Measurements from ENCODE around the gene MPDZ. TPM values are rescaled to one million over a fixed set of nuclear protein-coding genes. Genes with fewer than 3 reads are reported as not detected.

MPDZ gene
- total and polyA plus RNA-seq, 4 donors, result 9.5 to 62.7 (median 16.2) TPM

- 89 to 93% methylated on average over 2 of the region's 2 CpGs for WGBS, 2 donors
These were observed 104.4 kb downstream of the MPDZ start for GRCh38 chr9:13174906-13175639.

GRCh38 chr9:13173553-13173952, 105.9 kb downstream of the MPDZ start:
- TF ChIP-seq CTCF (IDR thresholded peaks at IDR 0.05; ENCODE audit: control extremely low read depth, extremely low read depth), result no peak
- ATAC-seq (ENCODE audit: insufficient read depth, low FRiP score) (no peak), DNase-seq (no peak)
- WGBS, 2 donors, result 95 to 97% methylated on average over 4 of the region's 4 CpGs
- Histone ChIP-seq H3K27me3 (ENCODE audit: control insufficient read depth in 3 of 3, insufficient read depth in 3 of 3, low read length in 2 of 3) (no peaks in the 10 kb centered on the region), H3K9me3 (ENCODE audit: control insufficient read depth in 4 of 4, insufficient read depth in 3 of 4, low read length in 3 of 4) (no peaks in the 10 kb centered on the region), H3K4me1 (ENCODE audit: control insufficient read depth in 5 of 5, insufficient read depth in 5 of 5, low read length in 5 of 5) (peaks cover 0 to 4% (median 0%) of the 10 kb centered on the region in 5 donors), H3K27ac (ENCODE audit: low read depth in 1 of 2, low read length in 1 of 2) (no peak overlapping the region), H3K4me3 (no peak overlapping the region), H3K9ac (ENCODE audit: insufficient read depth in 1 of 2, low read length in 2 of 2) (no peak overlapping the region), H3K36me3 (ENCODE audit: control insufficient read depth in 4 of 4, insufficient read depth in 4 of 4, low read length in 4 of 4) (peaks cover 4 to 18% (median 14%) of the 10 kb centered on the region in 4 donors)

More at GRCh38 chr9:13174906-13175639, 104.4 kb downstream of the MPDZ start:
- ATAC-seq (ENCODE audit: insufficient read depth, low FRiP score) (no peak), DNase-seq (no peak)
- no peak for TF ChIP-seq CTCF (IDR thresholded peaks at IDR 0.05; ENCODE audit: control extremely low read depth, extremely low read depth)
- no peaks in the 10 kb centered on the region for H3K27me3 ChIP-seq (ENCODE audit: control insufficient read depth in 3 of 3, insufficient read depth in 3 of 3, low read length in 2 of 3)
- no peak overlapping the region for H3K27ac ChIP-seq (ENCODE audit: low read depth in 1 of 2, low read length in 1 of 2)
- no peaks in the 10 kb centered on the region for H3K9me3 ChIP-seq (ENCODE audit: control insufficient read depth in 4 of 4, insufficient read depth in 3 of 4, low read length in 3 of 4)
- H3K9ac ChIP-seq (ENCODE audit: insufficient read depth in 1 of 2, low read length in 2 of 2), result no peak overlapping the region
- no peak overlapping the region for H3K4me3 ChIP-seq
- peaks cover 4 to 18% (median 14%) of the 10 kb centered on the region in 4 donors for H3K36me3 ChIP-seq (ENCODE audit: control insufficient read depth in 4 of 4, insufficient read depth in 4 of 4, low read length in 4 of 4)
- peaks cover 0 to 3% (median 0%) of the 10 kb centered on the region in 5 donors for H3K4me1 ChIP-seq (ENCODE audit: control insufficient read depth in 5 of 5, insufficient read depth in 5 of 5, low read length in 5 of 5)

- Histone ChIP-seq H3K27ac (ENCODE audit: low read depth in 1 of 2, low read length in 1 of 2) (no peak overlapping the region), H3K27me3 (ENCODE audit: control insufficient read depth in 3 of 3, insufficient read depth in 3 of 3, low read length in 2 of 3) (no peaks in the 10 kb centered on the region), H3K36me3 (ENCODE audit: control insufficient read depth in 4 of 4, insufficient read depth in 4 of 4, low read length in 4 of 4) (peaks cover 4 to 23% (median 19%) of the 10 kb centered on the region in 4 donors), H3K4me1 (ENCODE audit: control insufficient read depth in 5 of 5, insufficient read depth in 5 of 5, low read length in 5 of 5) (peaks cover 0 to 21% (median 0%) of the 10 kb centered on the region in 5 donors), H3K4me3 (no peak overlapping the region), H3K9me3 (ENCODE audit: control insufficient read depth in 4 of 4, insufficient read depth in 3 of 4, low read length in 3 of 4) (no peaks in the 10 kb centered on the region), H3K9ac (ENCODE audit: insufficient read depth in 1 of 2, low read length in 2 of 2) (no peak overlapping the region)
- DNase-seq (no peak), ATAC-seq (ENCODE audit: insufficient read depth, low FRiP score) (no peak)
- 82 to 88% methylated on average over 2 of the region's 2 CpGs for WGBS, 2 donors
- no peak for TF ChIP-seq CTCF (IDR thresholded peaks at IDR 0.05; ENCODE audit: control extremely low read depth, extremely low read depth)
These were observed 108.2 kb downstream of the MPDZ start for GRCh38 chr9:13171261-13171660.

Measured in lung (tissue), 12 donors.